ENCODE data around the gene PTTG1IP2.

The PTTG1IP2 gene

DNA sequence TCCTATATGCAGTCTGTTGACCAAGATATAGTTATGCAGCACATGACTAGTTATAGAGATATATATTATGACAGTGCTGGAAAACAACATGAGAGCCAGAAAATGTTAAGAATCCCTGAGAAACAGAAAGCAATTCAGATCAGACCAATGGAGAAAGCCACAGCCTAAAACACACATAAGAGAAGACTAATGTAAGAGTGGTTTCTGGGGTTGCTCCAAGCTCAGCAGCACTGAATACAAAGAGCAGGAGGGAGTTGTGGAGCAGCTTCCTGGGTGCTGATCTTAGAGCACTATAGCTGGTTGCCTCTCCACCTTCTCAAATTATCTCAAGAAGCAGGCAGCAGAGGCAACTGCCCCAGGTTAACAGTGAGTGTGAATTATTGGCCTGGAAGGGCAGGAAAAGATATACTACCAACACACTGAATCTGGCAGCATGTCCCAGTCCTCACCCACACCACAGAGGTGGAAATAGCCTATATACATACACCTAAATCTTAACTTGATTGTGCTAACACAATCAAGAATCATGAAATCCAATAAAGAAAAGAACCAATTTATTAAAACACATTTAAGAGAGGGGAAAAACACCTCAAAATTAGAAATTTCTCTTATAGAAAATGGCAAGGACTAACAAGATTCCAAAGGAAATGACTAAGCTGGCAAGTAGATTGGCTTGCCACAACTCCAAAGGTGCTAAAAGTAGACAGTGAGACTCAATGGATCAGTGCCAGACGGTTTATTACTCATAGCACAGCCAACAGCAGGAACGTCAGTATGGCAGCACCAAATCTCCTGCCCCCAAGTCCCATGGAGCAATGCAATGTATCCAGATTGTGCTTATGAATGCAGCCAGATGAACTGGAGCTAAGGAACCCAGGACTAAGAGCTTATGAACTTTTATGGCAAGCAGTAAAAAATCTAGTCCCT lies 5.1 kb downstream of the PTTG1IP2 start:
- TF ChIP-seq, protein P1, sequence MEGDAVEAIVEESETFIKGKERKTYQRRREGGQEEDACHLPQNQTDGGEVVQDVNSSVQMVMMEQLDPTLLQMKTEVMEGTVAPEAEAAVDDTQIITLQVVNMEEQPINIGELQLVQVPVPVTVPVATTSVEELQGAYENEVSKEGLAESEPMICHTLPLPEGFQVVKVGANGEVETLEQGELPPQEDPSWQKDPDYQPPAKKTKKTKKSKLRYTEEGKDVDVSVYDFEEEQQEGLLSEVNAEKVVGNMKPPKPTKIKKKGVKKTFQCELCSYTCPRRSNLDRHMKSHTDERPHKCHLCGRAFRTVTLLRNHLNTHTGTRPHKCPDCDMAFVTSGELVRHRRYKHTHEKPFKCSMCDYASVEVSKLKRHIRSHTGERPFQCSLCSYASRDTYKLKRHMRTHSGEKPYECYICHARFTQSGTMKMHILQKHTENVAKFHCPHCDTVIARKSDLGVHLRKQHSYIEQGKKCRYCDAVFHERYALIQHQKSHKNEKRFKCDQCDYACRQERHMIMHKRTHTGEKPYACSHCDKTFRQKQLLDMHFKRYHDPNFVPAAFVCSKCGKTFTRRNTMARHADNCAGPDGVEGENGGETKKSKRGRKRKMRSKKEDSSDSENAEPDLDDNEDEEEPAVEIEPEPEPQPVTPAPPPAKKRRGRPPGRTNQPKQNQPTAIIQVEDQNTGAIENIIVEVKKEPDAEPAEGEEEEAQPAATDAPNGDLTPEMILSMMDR (IDR thresholded peaks at IDR 0.05; ENCODE audit: extremely low read depth, insufficient read depth, missing control alignments) = no peak
- in situ Hi-C loops (cut with MboI; ENCODE audit: low pct_unique_long_range_greater_than_20kb, low sequenced_read_pairs, unreplicated experiment) = loop anchor here (25.0 kb wide), 1 partner anchor 563 kb away; no protein-coding TSS in a partner anchor
- no peak for DNase-seq (ENCODE audit: low spot score)

DNA sequence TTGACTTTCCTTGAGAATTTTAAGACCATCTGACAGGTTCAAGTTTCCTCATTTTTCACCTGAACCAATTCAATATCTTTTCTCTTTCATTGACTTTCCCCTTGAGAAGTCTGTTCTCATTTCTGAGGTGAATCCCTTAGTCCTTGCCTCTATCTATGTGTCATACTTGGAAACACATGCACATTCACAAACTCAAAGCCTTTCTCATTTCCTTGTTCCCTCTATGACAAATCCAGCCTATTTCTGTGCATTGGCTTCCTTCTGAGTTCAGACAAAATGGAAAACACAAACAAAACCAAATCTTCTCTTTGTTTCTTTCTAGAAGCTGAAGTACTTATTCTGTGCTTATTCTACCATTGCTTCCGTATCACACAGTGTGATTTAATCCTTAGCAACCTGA lies 13.8 kb downstream of the PTTG1IP2 start:
- TF ChIP-seq, protein P1 (IDR thresholded peaks at IDR 0.05; ENCODE audit: extremely low read depth, insufficient read depth, missing control alignments) = no peak
- in situ Hi-C loops (cut with MboI; ENCODE audit: low pct_unique_long_range_greater_than_20kb, low sequenced_read_pairs, unreplicated experiment) = no loop called here
- no peak for DNase-seq (ENCODE audit: low spot score)

DNA sequence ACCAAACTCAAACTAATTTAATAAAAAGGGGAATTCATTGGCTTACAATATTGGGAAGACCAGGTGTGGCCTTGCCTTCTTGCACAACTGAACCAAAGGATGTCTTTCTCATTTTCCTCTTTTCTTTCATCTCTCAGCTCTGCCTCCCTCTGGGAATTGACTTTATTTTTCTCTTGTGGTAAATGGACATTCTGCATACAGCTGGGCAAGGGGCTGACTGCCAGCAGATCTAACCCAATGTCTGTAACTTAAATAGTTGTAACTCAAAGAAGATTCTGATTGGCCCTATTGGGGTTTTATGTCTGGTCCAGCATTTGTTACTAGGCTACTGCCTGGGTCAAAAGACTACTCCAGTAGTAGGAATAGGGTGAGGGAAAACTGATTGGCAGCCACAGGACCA lies 15.3 kb downstream of the PTTG1IP2 start:
- in situ Hi-C loops (cut with MboI; ENCODE audit: low pct_unique_long_range_greater_than_20kb, low sequenced_read_pairs, unreplicated experiment) = no loop called here
- DNase-seq (ENCODE audit: low spot score) = no peak
- TF ChIP-seq, protein P1 (IDR thresholded peaks at IDR 0.05; ENCODE audit: extremely low read depth, insufficient read depth, missing control alignments) = no peak

DNA sequence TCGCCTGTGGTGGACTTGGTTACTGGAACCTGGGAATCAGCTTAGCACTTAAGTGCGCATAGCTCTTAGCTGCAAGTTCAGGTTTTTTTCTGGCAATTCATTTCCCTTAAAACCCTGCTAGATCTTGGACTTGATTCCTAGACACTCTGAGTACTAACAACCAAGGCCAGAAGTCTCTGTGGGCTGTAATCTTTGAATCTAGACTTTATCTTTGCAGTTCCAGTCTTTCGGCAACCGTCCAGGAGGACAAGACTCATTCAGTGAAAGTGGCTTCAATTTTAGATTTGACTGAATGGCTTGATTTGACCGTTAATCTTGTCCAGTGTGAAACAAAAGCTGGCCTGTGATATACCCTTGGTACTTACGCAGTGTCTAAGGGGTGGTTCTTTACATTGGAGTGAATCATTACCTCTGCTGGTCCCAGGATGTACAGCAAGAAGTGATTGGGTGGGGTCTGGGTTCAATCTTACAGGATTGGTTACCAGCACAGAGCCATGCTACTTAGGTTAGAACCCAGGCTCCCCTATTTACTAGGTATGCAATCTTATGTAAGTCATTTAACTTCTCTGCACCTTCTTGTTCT lies 16.4 kb downstream of the PTTG1IP2 start:
- in situ Hi-C loops (cut with MboI; ENCODE audit: low pct_unique_long_range_greater_than_20kb, low sequenced_read_pairs, unreplicated experiment) = no loop called here

DNA sequence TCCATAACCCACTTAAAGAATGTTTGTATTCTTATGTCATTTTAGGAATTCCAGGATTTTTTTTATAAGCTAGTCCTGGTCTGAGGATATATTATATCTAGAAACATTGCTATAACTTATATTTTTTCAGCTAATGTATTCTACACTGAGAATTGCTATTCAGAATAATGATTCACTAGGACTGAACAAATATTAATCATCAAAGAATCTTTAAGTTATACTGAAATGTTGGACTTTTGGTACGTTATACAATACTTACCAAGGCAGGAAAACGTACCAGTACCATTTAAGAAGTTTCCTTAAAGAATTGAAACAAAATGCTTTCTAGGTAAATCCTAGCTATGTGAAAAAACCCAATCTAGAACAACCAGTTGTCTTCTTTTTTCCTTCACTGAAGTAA lies 18.4 kb downstream of the PTTG1IP2 start:
- in situ Hi-C loops (cut with MboI; ENCODE audit: low pct_unique_long_range_greater_than_20kb, low sequenced_read_pairs, unreplicated experiment) = no loop called here
- TF ChIP-seq, protein P1 (IDR thresholded peaks at IDR 0.05; ENCODE audit: extremely low read depth, insufficient read depth, missing control alignments) = no peak
- DNase-seq (ENCODE audit: low spot score) = no peak

More for the DNA sequence above, 16.4 kb downstream of the PTTG1IP2 start:
- no peak for DNase-seq (ENCODE audit: low spot score)
- TF ChIP-seq, protein P1 (IDR thresholded peaks at IDR 0.05; ENCODE audit: extremely low read depth, insufficient read depth, missing control alignments) = no peak

DNA sequence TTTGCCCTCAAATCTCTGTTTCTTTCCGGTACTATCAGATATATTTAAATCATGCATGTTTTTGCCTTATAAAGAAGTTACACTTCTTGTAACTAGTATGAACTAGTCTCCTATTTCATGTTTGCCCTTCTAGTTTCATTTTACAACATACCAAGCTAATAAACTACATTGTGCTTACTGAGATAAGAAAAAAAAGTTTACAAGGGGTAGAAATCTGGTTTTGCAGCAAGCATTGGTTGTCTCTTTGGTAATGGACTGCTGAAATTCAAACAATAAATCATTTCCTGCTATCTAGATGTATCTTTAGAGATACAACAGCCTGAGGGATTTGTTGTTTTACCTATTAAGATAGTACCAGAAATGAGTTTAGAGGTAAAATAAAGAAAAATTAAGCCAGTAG lies 18.8 kb downstream of the PTTG1IP2 start:
- TF ChIP-seq, protein P1 (IDR thresholded peaks at IDR 0.05; ENCODE audit: extremely low read depth, insufficient read depth, missing control alignments) = no peak
- DNase-seq (ENCODE audit: low spot score) = no peak
- in situ Hi-C loops (cut with MboI; ENCODE audit: low pct_unique_long_range_greater_than_20kb, low sequenced_read_pairs, unreplicated experiment) = no loop called here
